ENCODE data around the gene CCDC91. TPM values are rescaled to one million over a fixed set of nuclear protein-coding genes. Genes with fewer than 3 reads are reported as not detected.
"Not testable (repeated sequence)": the region's sequence is repeated elsewhere in the genome, so short reads cannot be mapped to it uniquely, and the experiment has no call there.

CCDC91 gene
- total RNA-seq, 1 donor from 2014 or later: 10.0 TPM

DNA sequence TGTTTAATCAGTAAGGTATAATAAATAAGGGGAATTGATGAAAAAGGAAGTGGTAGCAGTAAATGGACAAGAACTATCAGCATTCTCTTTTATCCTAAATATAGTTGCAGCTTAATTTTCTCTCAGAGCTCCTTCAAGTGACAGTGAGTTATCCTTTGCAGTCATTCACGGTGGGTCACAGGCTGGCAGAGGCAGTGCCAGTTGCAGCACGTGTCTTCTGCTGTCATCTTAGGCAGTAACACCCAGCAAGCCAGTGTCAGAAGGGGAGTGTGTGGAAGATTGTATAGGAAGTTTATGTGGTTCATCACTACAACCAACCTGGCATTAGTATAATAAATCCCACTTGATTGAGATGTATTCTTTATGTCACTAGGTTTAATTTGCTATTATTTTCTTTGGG, 170.0 kb downstream of the CCDC91 start:
- no peak for DNase-seq (ENCODE audit: low read depth, low spot score)

GRCh38 chr12:28367326-28367725, 177.1 kb downstream of the CCDC91 start:
- no peak for DNase-seq (ENCODE audit: low read depth, low spot score)

GRCh38 chr12:28367993-28368392, 177.7 kb downstream of the CCDC91 start:
- no peak for DNase-seq (ENCODE audit: low read depth, low spot score)

- no peak for DNase-seq (ENCODE audit: low read depth, low spot score)
These were observed 179.2 kb downstream of the CCDC91 start for GRCh38 chr12:28369483-28369882.

- no peak for DNase-seq (ENCODE audit: low read depth, low spot score)
These were observed 184.3 kb downstream of the CCDC91 start for GRCh38 chr12:28374556-28374955.

DNA sequence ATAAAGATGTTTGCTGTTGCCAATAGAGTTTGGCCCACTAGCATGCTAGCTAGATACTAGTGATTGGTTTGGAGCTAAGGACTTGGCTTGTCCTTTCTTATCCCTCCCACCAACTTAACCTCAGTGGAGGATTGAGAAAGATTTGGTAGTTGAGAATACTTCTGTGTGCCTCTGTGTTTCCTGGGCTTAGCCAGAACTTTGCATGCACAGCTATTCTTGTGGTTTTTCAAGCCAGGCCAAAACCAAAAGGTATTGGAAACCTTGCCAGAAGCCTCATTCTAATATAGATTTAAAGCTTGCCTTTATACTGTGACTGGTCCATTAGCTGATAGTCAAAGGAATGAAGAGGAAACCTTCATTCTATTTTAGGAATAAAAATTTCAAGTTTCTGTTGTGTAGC, 188.5 kb downstream of the CCDC91 start:
- DNase-seq (ENCODE audit: low read depth, low spot score): no peak

- DNase-seq (ENCODE audit: low read depth, low spot score): not testable (repeated sequence)
These were observed 189.5 kb downstream of the CCDC91 start for GRCh38 chr12:28379779-28380178.

DNA sequence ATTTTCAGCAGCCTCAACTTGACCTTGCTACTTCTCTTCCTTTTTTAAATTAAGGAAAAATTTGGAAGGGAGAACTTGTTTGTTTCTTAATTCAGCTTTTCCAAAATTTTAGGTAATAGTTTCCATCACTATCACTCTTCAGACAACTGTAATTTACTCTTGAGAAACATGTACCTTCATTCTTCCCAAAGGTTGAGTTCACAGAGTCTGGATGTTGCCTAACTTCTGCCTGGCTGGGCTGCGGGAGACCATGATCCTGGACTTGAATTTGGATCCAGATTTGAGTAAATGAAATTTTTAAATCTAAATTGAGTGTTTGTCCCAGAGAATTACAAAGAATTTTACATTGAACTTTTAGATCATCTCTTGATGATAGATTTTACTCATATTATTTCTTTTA, 193.1 kb downstream of the CCDC91 start:
- no peak for DNase-seq (ENCODE audit: low read depth, low spot score)

GRCh38 chr12:28388879-28389278, 198.6 kb downstream of the CCDC91 start:
- no peak for DNase-seq (ENCODE audit: low read depth, low spot score)

GRCh38 chr12:28390206-28390605, 199.9 kb downstream of the CCDC91 start:
- no peak for DNase-seq (ENCODE audit: low read depth, low spot score)

GRCh38 chr12:28390761-28391385, 200.6 kb downstream of the CCDC91 start:
- no peak for DNase-seq (ENCODE audit: low read depth, low spot score)

GRCh38 chr12:28409892-28410291, 219.6 kb downstream of the CCDC91 start:
- no peak for DNase-seq (ENCODE audit: low read depth, low spot score)

DNA sequence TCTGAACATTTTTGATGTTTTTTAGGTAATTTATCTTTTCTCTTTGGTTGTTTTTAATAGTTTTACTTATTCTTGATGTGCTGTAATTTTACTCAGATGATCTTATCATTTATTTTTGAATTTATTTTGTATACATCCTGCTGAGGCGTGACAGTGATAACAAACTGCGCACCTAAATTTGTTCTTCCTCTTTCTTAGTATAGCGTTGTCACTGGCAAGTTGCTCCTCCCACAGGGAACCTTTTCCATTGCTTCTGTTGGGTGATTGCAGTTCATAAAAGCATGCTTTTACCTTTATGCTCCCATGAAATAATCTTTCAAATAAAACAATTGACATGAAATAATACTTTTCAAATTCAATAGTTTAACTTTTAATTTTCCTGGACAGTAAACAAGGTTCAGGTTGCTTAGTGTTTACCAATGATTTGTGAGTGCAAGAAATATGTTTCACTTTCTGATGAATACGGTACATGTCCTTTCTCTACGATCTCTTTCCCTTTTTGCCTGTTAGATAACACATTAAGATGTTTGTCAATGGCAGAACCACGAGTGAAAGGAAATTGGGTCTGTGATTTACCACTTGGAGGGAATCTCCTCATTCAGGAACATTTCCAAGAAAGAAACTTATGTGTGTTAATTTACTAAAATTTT, 223.3 kb downstream of the CCDC91 start:
- DNase-seq (ENCODE audit: low read depth, low spot score): no peak

- no peak for DNase-seq (ENCODE audit: low read depth, low spot score)
These were observed 225.5 kb downstream of the CCDC91 start for GRCh38 chr12:28415755-28416154.

GRCh38 chr12:28421374-28421773, 231.1 kb downstream of the CCDC91 start:
- DNase-seq (ENCODE audit: low read depth, low spot score): no peak

GRCh38 chr12:28424965-28425364, 234.7 kb downstream of the CCDC91 start:
- peak; percentile 89 for DNase-seq (ENCODE audit: low read depth, low spot score)

DNA sequence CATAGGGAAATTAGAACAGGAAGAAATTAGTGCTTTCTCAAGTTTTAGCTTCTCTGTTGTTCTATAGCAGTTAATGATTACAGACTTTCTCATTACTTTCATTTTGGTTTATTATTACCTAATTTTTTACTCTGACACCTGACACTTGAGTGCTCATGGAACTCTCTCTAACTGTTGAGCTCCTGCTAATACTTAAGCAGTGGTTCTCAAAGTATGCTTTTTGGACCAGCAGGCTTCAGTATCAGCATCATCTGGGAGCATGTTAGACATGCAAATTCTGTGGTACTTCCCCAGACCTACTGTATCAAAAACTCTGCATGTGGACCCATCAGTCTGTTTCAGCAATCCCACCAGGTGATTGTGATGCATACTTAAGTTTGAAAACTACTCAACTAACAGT, 235.3 kb downstream of the CCDC91 start:
- DNase-seq (ENCODE audit: low read depth, low spot score): no peak

- no peak for DNase-seq (ENCODE audit: low read depth, low spot score)
These were observed 236.8 kb downstream of the CCDC91 start for GRCh38 chr12:28427046-28427445.

DNA sequence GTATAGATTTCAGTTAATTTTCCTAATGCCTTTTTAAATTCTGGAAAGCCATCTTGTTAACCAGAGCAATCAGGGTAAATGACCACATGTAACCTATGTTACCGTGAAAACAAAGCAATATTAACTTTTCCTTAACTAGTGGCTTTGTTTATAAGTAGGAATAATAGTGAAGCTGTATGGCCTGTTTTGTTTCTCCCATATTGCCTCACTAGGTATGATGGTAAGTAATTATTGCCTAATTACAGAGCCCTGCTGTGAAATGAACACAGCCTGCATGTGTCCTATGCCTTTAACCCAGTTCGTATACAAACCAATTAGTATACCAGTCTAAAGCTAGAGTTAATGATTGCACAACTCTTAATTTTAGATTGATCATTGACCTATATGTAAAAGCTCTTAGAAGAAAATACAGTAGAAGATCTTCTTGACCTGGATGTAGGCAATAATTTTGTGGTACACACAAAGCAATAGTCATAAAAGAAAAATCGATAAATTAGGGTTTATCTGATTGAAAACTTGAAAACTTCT, 249.9 kb downstream of the CCDC91 start:
- DNase-seq (ENCODE audit: low read depth, low spot score): no peak

- no peak for DNase-seq (ENCODE audit: low read depth, low spot score)
These were observed 251.8 kb downstream of the CCDC91 start for GRCh38 chr12:28442101-28442500.

DNA sequence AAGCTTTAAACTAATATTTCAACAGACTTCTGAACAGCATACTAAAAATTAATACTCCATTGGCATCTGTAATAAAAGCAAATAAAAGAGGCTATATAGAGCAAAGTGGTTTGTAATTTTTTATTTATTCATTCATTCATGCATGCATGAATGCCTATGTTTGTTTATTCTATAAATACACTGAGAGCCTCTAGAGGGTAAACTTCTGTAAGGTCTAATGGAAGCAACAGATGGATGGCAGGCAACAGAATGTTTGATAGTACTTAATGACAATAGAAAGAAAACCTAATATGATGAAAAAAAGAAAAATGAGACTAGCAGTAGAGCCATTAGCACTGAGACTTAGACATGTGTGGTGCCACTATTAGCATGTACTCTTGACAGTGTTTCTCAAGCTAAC, 253.1 kb downstream of the CCDC91 start:
- DNase-seq (ENCODE audit: low read depth, low spot score): no peak

- DNase-seq (ENCODE audit: low read depth, low spot score): no peak
These were observed 255.8 kb downstream of the CCDC91 start for GRCh38 chr12:28446031-28446430.

GRCh38 chr12:28453686-28454085, 263.4 kb downstream of the CCDC91 start:
- no peak for DNase-seq (ENCODE audit: low read depth, low spot score)
